HepG2 (cell line): ENCODE results near the gene IRF3. TPM values are rescaled to one million over a fixed set of nuclear protein-coding genes. Genes with fewer than 3 reads are reported as not detected.
A peak's percentile ranks its signal among the peaks of the same experiment; 100 is the strongest.

Experiments
- MAFK ChIP-seq, 2 experiments: IDR thresholded peaks in 1 of 2; conservative IDR thresholded peaks in 1 of 2; 2 replicates each; pipeline ENCODE4 v1.6.1; 2011; ENCODE audit warnings: improper control_type of control experiment in 2 of 2, low read length in 2 of 2
- MEIS1 ChIP-seq: sonication (generic); formaldehyde crosslinking; IDR thresholded peaks from 2 replicates; pipeline ENCODE4 v1.9.0; 2021; ENCODE audit warnings: mild to moderate bottlenecking, missing genetic modification reagents, moderate library complexity, borderline replicate concordance
- NCOR1 ChIP-seq: fragments of 200-600 bp; sonication (generic); IDR thresholded peaks from 2 replicates; pipeline ENCODE4 v1.7.0; 2017; ENCODE audit warnings: antibody characterized with exemption, low read length, borderline replicate concordance
- PCBP1 ChIP-seq: fragments of 200-400 bp; formaldehyde crosslinking; IDR thresholded peaks from 2 replicates; pipeline ENCODE4 v1.6.1; 2017; ENCODE audit warnings: mild to moderate bottlenecking, low read depth, low read length, borderline replicate concordance
- RFX5 ChIP-seq: IDR thresholded peaks from 2 replicates; pipeline ENCODE4 v1.6.1; 2011; ENCODE audit warnings: low read depth, low read length, improper control_type of control experiment
- SIN3A ChIP-seq: IDR thresholded peaks from 2 replicates; pipeline ENCODE4 v1.6.1; 2011; ENCODE audit warnings: low read depth, mild to moderate bottlenecking, control low read depth, low read length, borderline replicate concordance
- SP5 ChIP-seq: IDR thresholded peaks from 2 replicates; pipeline ENCODE4 v1.6.1; 2016; ENCODE audit warnings: low read depth, borderline replicate concordance
- XRCC5 ChIP-seq: fragments of 200-400 bp; formaldehyde crosslinking; optimal IDR thresholded peaks from 2 replicates; pipeline ENCODE3; 2017; ENCODE audit warnings: mild to moderate bottlenecking, low read length
- ZNF326 ChIP-seq: sonication (generic); formaldehyde crosslinking; IDR thresholded peaks from 2 replicates; pipeline ENCODE4 v1.4.0; 2020; ENCODE audit warnings: missing genetic modification reagents, borderline replicate concordance
- ZNF484 ChIP-seq: sonication (generic); formaldehyde crosslinking; IDR thresholded peaks from 2 replicates; pipeline ENCODE4 v1.5.1; 2020; ENCODE audit warnings: mild to moderate bottlenecking, low read depth, missing genetic modification reagents, borderline replicate concordance
- polyA plus RNA-seq, 8 experiments: library from polyadenylated mRNA; depleted of rRNA in 3 of 8; stranded (reverse) in 7 of 8; unstranded in 1 of 8; fragments of >200 nt; fragmentation: Illumina TruSeq in 4 of 8; extraction: Trizol in 4 of 8; gene quantifications; 2 replicates each; pipeline versions ENCODE4 v1.2.1 to v1.2.3, GENCODE V29; 2011 to 2016; ENCODE audit warnings: low read depth in 4 of 8, missing spikeins in 1 of 8, mixed read lengths in 1 of 8; ENCODE audit not compliant: insufficient read depth in 1 of 8
- total RNA-seq, 5 experiments: library from RNA; depleted of rRNA; stranded (reverse); fragments of >200 nt; fragmentation: Illumina TruSeq; extraction: Trizol; gene quantifications; 2 replicates each; pipeline ENCODE4 v1.2.3, GENCODE V29; 2016; ENCODE audit warnings: low read depth in 1 of 5
- TF ChIP-seq, protein P1 (sequence below), 2 experiments: sonication (generic) in 1 of 2; formaldehyde crosslinking in 1 of 2; IDR thresholded peaks; 2 replicates each; pipeline versions ENCODE4 v1.5.1 to v1.6.1; 2011 to 2020; ENCODE audit warnings: borderline replicate concordance in 1 of 2, low read depth in 1 of 2, low read length in 1 of 2, mild to moderate bottlenecking in 1 of 2, missing genetic modification reagents in 1 of 2, moderate library complexity in 1 of 2
- TF ChIP-seq, protein P2 (sequence below): sonication (generic); formaldehyde crosslinking; IDR thresholded peaks from 2 replicates; pipeline ENCODE4 v1.4.0; 2020; ENCODE audit warnings: missing genetic modification reagents
- TF ChIP-seq, protein P3 (sequence below): IDR thresholded peaks from 2 replicates; pipeline ENCODE4 v1.6.1; 2012; ENCODE audit warnings: low read length, improper control_type of control experiment
- TF ChIP-seq, protein P4 (sequence below): sonication (generic); formaldehyde crosslinking; IDR thresholded peaks from 2 replicates; pipeline ENCODE4 v1.9.0; 2021; ENCODE audit warnings: missing genetic modification reagents, mild to moderate bottlenecking, borderline replicate concordance
- TF ChIP-seq, protein P5 (sequence below): sonication (generic); formaldehyde crosslinking; IDR thresholded peaks from 2 replicates; pipeline ENCODE4 v1.5.1; 2020; ENCODE audit warnings: missing genetic modification reagents, mild to moderate bottlenecking, borderline replicate concordance

Gene IRF3
- total and polyA plus RNA-seq, 2 of the 13 experiments (the other 11 are each of a cell fraction or from before 2014, with no cell fraction given) = 61.9 to 65.5 TPM

DNA sequence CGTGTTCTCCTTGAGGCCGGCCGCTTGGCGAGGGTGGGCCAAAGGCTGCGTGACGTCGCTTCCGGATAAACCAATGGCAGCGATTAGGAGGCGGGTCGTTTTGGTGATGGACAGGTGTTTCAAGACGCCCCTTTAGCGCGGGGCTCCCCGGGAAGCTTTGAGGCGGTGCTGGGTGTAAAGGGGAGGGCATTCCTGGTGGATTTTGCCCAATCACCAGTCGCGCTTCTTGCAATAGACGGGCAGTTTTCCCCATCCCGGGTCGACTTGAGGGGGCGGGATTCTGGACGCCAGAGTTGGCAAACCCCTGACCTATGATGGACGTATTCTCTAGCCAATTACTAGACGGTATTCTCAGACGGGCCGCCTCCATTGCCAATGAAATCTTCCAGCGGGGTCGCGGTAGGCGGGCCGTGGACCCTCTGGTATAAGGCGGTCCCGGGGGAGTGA lies 11.2 kb upstream of the IRF3 start (continued):
- TF ChIP-seq ZNF326 (CRISPR knock-in tag) = no peak
- TF ChIP-seq XRCC5 = peak; percentile 18
- TF ChIP-seq, protein P1, sequence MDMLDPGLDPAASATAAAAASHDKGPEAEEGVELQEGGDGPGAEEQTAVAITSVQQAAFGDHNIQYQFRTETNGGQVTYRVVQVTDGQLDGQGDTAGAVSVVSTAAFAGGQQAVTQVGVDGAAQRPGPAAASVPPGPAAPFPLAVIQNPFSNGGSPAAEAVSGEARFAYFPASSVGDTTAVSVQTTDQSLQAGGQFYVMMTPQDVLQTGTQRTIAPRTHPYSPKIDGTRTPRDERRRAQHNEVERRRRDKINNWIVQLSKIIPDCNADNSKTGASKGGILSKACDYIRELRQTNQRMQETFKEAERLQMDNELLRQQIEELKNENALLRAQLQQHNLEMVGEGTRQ (IDR thresholded peaks at IDR 0.05; ENCODE audit: low read depth, low read length) = 0 out of 2 replicates have a peak, but pooled peaks have one; percentile 0
- TF ChIP-seq, protein P1 (CRISPR knock-in tag; IDR thresholded peaks at IDR 0.05; ENCODE audit: borderline replicate concordance) = peak; percentile 11; the same call in 1 of the 2 replicates
- 0 out of 4 replicates have a peak, but pooled peaks of 1 of the 2 experiments have one; percentile 11 for TF ChIP-seq MAFK (conservative IDR thresholded peaks at IDR 0.05 in 1 of 2, IDR thresholded peaks at IDR 0.05 in 1 of 2; ENCODE audit: low read length in 2 of 2)
- peak; percentile 57; the same call in 1 of the 2 replicates for TF ChIP-seq NCOR1
- peak; percentile 29; the same call in 1 of the 2 replicates for TF ChIP-seq PCBP1
- peak; percentile 62; the same call in 1 of the 2 replicates for TF ChIP-seq RFX5
- no peak for TF ChIP-seq SIN3A
- 0 out of 2 replicates have a peak, but pooled peaks have one; percentile 51 for TF ChIP-seq MEIS1 (CRISPR knock-in tag)
- no peak for TF ChIP-seq ZNF484 (CRISPR knock-in tag)
- TF ChIP-seq, protein P2, sequence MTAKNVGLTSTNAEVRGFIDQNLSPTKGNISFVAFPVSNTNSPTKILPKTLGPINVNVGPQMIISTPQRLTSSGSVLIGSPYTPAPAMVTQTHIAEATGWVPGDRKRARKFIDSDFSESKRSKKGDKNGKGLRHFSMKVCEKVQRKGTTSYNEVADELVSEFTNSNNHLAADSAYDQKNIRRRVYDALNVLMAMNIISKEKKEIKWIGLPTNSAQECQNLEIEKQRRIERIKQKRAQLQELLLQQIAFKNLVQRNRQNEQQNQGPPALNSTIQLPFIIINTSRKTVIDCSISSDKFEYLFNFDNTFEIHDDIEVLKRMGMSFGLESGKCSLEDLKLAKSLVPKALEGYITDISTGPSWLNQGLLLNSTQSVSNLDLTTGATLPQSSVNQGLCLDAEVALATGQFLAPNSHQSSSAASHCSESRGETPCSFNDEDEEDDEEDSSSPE = no peak
- peak; percentile 19; the same call in 1 of the 2 replicates for TF ChIP-seq SP5 (CRISPR knock-in tag)
- TF ChIP-seq, protein P3, sequence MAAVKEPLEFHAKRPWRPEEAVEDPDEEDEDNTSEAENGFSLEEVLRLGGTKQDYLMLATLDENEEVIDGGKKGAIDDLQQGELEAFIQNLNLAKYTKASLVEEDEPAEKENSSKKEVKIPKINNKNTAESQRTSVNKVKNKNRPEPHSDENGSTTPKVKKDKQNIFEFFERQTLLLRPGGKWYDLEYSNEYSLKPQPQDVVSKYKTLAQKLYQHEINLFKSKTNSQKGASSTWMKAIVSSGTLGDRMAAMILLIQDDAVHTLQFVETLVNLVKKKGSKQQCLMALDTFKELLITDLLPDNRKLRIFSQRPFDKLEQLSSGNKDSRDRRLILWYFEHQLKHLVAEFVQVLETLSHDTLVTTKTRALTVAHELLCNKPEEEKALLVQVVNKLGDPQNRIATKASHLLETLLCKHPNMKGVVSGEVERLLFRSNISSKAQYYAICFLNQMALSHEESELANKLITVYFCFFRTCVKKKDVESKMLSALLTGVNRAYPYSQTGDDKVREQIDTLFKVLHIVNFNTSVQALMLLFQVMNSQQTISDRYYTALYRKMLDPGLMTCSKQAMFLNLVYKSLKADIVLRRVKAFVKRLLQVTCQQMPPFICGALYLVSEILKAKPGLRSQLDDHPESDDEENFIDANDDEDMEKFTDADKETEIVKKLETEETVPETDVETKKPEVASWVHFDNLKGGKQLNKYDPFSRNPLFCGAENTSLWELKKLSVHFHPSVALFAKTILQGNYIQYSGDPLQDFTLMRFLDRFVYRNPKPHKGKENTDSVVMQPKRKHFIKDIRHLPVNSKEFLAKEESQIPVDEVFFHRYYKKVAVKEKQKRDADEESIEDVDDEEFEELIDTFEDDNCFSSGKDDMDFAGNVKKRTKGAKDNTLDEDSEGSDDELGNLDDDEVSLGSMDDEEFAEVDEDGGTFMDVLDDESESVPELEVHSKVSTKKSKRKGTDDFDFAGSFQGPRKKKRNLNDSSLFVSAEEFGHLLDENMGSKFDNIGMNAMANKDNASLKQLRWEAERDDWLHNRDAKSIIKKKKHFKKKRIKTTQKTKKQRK = peak; percentile 87
- TF ChIP-seq, protein P4, sequence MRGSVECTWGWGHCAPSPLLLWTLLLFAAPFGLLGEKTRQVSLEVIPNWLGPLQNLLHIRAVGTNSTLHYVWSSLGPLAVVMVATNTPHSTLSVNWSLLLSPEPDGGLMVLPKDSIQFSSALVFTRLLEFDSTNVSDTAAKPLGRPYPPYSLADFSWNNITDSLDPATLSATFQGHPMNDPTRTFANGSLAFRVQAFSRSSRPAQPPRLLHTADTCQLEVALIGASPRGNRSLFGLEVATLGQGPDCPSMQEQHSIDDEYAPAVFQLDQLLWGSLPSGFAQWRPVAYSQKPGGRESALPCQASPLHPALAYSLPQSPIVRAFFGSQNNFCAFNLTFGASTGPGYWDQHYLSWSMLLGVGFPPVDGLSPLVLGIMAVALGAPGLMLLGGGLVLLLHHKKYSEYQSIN (CRISPR knock-in tag) = no peak
- TF ChIP-seq, protein P5, sequence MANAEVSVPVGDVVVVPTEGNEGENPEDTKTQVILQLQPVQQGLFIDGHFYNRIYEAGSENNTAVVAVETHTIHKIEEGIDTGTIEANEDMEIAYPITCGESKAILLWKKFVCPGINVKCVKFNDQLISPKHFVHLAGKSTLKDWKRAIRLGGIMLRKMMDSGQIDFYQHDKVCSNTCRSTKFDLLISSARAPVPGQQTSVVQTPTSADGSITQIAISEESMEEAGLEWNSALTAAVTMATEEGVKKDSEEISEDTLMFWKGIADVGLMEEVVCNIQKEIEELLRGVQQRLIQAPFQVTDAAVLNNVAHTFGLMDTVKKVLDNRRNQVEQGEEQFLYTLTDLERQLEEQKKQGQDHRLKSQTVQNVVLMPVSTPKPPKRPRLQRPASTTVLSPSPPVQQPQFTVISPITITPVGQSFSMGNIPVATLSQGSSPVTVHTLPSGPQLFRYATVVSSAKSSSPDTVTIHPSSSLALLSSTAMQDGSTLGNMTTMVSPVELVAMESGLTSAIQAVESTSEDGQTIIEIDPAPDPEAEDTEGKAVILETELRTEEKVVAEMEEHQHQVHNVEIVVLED (CRISPR knock-in tag) = peak; percentile 50; the same call in 1 of the 2 replicates
